GM21447 (cell line): ENCODE data around the gene MRM3.
"Not testable (repeated sequence)": the region's sequence is repeated elsewhere in the genome, so short reads cannot be mapped to it uniquely, and the experiment has no call there.

Source experiments
- ATAC-seq: cut with Tn5 transposase; IDR thresholded peaks from one replicate; pipeline ENCODE4 v1.9.1; 2021; ENCODE audit not compliant: unreplicated experiment

The MRM3 gene

GRCh38 chr17:781805-782731 lies at the start of gene MRM3, which contains the start of gene GLOD4:
Gene MRM3, plus strand, starts transcription at chr17:782353. Its CDS starts 26 bp downstream, at chr17:782379.
Gene GLOD4, minus strand, starts transcription at chr17:782280. Its CDS starts 25 bp downstream, at chr17:782255.
- ATAC-seq: peak; percentile 84

- ATAC-seq: no peak
Observed at GRCh38 chr17:732902-733720, 49.0 kb upstream of the MRM3 start.

GRCh38 chr17:733743-734142 lies 48.4 kb upstream of the MRM3 start:
- ATAC-seq: no peak

- no peak for ATAC-seq
Observed at GRCh38 chr17:737561-738113, 44.5 kb upstream of the MRM3 start.

GRCh38 chr17:740240-741017 lies 41.7 kb upstream of the MRM3 start:
- ATAC-seq: peak; percentile 87

GRCh38 chr17:742147-742793 lies 39.9 kb upstream of the MRM3 start:
- no peak for ATAC-seq

GRCh38 chr17:743139-743538 lies 39.0 kb upstream of the MRM3 start:
- no peak for ATAC-seq

- ATAC-seq: no peak
Observed at GRCh38 chr17:744937-745336, 37.2 kb upstream of the MRM3 start.

- no peak for ATAC-seq
Observed at GRCh38 chr17:745406-745805, 36.7 kb upstream of the MRM3 start.

GRCh38 chr17:746181-746580 lies 36.0 kb upstream of the MRM3 start:
- no peak for ATAC-seq

- ATAC-seq: no peak
Observed at GRCh38 chr17:746783-747629, 35.1 kb upstream of the MRM3 start.

- ATAC-seq: not testable (repeated sequence)
Observed at GRCh38 chr17:748604-749003, 33.5 kb upstream of the MRM3 start.

GRCh38 chr17:749359-749758 lies 32.8 kb upstream of the MRM3 start:
- not testable (repeated sequence) for ATAC-seq

GRCh38 chr17:750431-751037 lies 31.6 kb upstream of the MRM3 start:
- ATAC-seq: no peak

- peak; percentile 15 for ATAC-seq
Observed at GRCh38 chr17:751269-752001, 30.7 kb upstream of the MRM3 start.

- peak; percentile 89 for ATAC-seq
Observed at GRCh38 chr17:752002-752619, 30.0 kb upstream of the MRM3 start, which contains the start of gene GEMIN4. Gene GEMIN4, minus strand, starts transcription at chr17:752264. Its CDS starts 122 bp downstream, at chr17:752142.

- ATAC-seq: no peak
Observed at GRCh38 chr17:752620-753219, 29.4 kb upstream of the MRM3 start.
